ENCODE data around the gene ATF5.

GRCh38 chr19:49910179-49910578, 18.8 kb upstream of the ATF5 start:
- TF ChIP-seq CTCF (IDR thresholded peaks at IDR 0.05; ENCODE audit: poor library complexity) (no peak), EZH2phosphoT487 (IDR thresholded peaks at IDR 0.05; ENCODE audit: low read depth, severe bottlenecking, unreplicated experiment) (no peak)
